DMS153 (cell line): ENCODE measurements around the gene ADGRF1.
"Not testable (repeated sequence)": the region's sequence is repeated elsewhere in the genome, so short reads cannot be mapped to it uniquely, and the experiment has no call there.

Experiments used
- DNase-seq: peaks from one replicate; lab custom pipeline; 2025; lab: John Stamatoyannopoulos, UW

Gene ADGRF1

GRCh38 chr6:47042275-47042791 is at the start of gene ADGRF1:
Gene ADGRF1 (minus strand): TSS chr6:47042332. CDS start chr6:47029061, 13,271 bp downstream.
- DNase-seq: no peak

- no peak for DNase-seq
Observed at GRCh38 chr6:47090881-47091280, 48.7 kb upstream of the ADGRF1 start.

DNA sequence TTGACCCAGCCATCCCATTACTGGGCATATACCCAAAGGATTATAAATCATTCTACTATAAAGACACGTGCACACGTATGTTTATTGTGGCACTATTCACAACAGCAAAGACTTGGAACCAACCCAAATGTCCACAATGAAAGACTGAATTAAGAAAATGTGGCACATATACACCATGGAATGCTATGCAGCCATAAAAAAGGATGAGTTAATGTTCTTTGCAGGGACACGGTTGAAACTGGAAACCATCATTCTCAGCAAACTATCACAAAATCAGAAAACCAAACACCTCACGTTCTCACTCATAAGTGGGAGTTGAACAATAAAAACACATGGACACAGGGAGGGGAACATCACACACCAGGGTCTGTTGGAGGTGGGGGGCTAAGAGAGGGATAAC is 47.3 kb upstream of the ADGRF1 start:
- not testable (repeated sequence) for DNase-seq

DNA sequence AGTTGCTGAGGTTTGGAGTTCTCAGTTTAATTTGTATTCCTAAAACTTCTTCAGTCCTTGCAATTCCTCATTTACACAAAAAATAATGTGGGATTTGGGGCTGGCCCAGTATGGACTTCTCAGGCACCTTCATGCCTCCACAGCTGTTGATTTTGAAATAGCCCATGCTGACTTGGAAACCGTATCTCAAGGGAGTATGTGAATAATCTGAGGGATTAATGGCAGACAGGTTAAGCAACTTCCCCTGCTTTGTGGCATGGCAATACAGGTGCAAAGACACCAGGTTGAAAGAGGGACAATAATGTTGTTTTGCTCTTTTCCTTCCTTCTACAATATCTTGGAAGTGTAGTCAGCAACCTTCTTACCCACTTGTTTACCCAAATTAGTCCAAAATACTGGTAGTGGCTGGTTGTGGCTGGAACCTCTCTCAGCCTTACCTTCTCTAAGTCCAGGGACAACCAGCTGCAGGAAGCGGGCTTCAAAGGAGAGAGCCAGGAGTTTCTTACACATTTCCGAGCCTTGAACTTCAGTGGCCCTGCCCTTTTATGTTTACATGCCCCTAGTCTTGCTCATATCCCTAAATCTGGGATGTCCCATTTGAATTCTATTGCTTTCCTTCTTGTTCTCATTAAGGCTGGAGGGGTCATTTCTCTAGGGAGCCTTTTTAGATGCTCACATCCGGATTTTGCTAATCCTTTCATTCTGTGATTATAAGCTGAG is 44.1 kb upstream of the ADGRF1 start:
- no peak for DNase-seq

DNA sequence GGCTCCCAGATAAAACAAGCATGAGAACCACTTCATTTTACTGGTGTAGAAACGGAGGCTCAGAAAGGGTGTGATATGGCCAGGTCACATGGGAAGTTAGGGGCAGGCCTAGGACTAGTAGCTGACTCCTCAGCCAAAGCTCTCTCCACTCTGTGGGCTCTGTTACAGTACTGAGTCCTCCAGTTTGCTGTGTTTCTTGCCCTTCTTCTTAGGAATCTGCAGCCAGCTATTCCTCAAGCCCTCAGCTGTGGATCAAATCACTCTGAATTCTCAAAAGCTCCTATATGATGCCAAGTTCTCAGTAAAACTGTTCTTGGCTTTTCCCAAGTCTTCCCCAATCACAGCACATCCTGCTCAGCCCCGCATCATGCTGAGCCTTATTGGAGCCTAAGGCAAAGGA is 42.5 kb upstream of the ADGRF1 start:
- no peak for DNase-seq

DNA sequence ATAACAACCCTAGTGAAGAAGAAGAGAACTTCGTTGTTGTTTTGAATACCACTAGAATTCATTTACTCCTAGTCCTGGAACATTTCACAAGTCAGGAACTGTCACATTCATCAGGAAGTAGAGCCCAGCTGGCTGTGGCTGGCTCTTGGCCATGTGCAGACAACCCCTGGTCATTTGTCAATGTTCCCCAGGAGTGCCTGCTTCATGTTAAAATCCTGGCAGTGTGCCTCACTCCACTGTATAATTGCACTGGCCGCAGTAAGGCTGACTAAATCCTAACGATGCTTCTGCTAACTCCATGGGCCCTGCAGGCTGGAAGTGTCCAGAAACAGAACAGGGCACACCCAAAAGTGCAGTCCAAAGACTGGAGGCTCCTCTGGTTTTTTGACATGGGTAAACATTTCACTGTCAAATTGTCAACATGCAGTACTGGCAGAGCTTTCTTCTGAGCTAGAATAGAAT is 41.5 kb upstream of the ADGRF1 start:
- DNase-seq: peak; percentile 90

GRCh38 chr6:47080083-47080596 is 38.0 kb upstream of the ADGRF1 start:
- no peak for DNase-seq

GRCh38 chr6:47079638-47080037 is 37.5 kb upstream of the ADGRF1 start:
- no peak for DNase-seq

DNA sequence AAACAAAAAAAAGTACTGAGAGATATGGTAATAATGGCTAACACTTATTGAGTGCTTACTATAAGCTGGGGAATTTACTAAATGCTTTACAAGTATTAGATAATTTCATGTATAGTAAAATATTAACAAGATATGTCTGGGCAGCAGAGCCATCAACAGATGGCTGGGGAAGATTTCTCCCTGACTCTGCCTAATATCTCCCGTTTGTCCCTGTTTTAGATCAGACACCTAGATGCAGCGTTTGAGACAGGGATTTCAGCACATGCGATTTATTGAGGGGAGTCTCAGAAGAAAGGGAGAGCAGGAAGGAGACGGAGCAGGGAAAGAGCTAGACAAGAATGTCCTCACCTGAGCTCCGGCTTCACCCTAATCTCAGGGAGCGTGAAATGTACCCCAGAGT is 36.9 kb upstream of the ADGRF1 start:
- DNase-seq: no peak

DNA sequence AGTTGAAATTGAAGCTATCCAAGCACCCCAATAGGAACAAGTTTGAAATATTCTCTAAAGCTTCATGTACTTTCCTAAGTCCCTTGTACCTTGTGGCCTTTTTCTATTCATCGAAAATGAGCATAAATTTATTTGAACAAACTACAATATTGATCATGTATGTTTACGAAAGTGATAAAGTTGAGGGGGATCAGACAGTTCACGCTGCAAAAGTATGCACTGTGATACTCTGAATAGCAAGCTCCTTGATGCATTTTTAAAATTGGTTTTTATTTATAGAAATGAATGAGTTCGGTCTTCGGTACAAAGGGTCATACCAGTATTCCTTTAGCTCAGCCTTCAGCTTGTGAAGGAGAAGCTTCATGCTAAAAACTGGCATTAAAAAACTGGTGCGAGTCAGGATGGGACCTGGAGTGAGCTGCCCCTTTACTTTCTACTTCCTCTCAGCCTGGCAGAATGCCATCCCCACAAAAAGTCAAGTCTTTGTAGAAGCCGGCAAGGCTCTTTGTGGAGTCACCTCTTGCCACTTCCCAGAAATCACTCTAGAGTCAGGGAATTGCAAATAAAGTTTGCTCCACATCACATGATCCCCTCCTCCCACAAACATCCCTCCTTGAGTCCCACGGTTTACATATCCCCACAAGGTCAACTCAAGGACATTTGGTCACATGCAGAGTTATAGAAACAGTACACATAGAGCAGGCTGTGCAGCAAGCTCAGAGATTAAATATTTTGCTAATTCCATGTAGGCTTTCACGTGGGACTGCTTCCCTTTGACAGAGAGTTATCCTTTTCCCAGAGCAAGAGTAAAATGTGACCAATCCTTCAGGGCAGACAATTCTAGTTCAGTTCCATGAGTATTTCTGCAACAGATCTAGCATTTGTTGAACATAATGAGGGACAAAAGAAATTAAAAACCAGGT is 34.6 kb upstream of the ADGRF1 start:
- no peak for DNase-seq

DNA sequence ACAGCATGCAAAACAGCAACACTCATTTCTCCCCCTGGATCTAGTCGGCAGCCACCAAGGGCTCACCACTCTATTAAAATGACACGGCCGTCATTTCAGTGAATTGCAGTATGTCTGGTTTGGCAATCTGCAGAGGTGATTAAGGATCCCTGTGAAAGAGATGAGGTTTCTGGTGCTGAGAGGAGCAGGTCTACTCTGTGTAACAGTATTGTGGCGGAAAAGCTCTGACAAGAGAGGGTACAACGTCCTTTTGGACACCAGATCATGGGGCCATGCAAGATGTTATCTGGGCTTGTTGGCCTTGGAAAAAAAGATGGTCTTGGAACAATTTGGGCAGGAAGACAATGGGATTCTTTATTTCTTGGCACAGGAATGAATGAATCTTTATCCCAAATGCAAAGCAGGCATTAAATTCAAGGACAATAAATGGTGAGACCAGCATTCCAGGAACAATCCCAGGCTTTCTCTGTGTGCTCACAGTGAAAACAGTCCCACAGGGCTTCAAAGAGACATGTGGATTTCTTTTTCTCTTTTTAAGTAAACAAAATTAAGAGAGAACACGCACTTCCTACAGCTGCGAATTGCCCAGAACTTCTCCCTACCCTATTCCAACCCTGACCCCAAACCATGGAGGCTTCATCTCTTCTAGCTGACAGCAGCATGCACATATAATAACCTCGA is 33.7 kb upstream of the ADGRF1 start:
- no peak for DNase-seq

DNA sequence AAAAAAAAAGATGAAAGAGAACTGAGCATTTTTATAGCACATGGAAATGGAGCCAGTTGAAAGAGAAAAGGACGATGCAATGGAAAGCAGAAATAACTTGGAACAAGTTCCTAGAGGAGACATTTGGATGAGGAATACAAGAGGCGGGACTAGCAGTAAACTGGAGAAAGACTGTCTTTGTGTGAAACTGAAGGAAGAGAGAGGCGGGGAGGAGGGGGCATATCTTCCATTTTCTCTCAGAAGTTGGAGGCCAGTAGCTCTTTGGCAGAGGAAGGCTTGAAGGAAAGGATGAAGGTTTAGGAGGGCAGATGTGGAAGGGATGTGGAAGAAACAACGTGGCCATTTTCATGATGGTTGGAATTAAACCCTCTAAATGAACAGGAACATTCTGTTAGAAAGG is 33.0 kb upstream of the ADGRF1 start:
- no peak for DNase-seq

- DNase-seq: no peak
Observed at GRCh38 chr6:47073125-47074110, 31.3 kb upstream of the ADGRF1 start.

DNA sequence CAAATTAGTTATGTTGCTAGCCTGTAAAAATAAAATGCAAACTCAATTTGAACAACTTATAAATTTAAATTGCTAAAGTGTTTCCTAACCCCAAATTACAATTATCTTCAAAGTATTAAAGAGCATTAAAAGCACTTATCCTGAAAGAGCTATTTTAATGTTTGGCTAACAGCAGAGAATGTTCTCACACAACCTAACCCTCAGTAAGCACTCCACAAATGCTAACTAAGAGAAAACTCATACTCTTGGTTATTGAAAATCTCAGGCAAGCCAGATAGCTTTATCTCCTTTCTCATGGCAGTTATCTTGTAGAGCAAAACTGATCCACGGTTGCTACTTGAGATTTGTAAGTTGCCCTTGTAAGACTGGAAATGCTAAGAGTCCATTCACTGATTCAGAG is 30.5 kb upstream of the ADGRF1 start:
- DNase-seq: no peak

- no peak for DNase-seq
Observed at GRCh38 chr6:47071681-47072080, 29.5 kb upstream of the ADGRF1 start.

- DNase-seq: no peak
Observed at GRCh38 chr6:47070461-47070860, 28.3 kb upstream of the ADGRF1 start.

DNA sequence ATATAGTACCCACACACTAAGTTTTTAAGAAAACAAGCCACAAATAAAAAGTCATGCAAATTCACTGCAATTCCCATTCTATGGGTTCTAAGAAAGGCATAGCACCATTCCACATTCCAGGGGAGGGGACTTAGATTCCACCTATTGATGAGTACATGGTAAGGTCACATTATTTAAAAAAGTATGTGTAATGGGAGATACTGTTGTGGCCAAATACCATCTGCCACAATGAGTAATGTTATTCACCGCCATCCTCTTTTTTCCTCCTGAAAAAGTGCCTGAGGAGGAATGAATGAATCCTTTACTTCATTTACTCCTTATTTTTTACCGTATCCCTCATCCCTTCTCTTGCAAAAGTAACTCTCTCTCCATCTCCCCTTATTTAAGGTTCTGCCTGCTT is 27.0 kb upstream of the ADGRF1 start:
- no peak for DNase-seq

GRCh38 chr6:47066418-47066817 is 24.3 kb upstream of the ADGRF1 start:
- DNase-seq: no peak

DNA sequence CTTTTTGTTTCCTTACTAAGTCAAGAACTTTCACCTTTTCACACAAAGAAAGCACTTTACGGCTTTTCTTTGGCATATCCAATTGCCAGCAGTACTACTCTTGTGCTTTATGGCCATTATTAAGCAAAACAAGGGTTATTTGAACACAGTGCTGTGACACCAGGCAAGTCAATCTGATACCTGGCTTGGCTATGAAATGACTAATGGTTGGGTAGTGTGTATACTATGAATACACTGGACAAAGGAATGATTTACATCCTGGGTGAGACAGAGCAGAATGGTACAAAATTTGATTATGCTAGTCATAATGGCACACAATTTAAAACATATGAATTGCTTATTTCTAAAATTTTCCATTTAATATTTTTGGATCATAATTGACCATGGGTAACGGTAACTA is 22.1 kb upstream of the ADGRF1 start:
- DNase-seq: no peak

DNA sequence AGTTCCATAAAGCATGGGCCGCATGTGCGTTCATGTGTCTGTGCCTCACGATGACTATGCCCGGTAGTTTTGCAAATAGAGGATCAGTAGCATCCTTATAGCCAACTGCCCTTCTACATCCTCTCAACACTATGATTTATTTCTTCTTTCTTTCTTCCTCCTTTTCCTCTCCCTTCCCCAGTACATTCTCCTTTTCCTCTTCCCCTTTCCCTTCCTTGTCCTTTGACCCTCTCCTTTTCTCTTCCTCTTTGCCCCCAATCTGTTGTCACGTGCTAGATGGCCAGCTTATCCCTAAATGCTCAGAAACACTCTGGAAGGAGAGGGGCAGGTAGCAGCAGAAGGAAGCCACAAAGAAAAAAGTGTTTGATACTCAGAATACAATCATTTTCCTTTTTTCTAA is 20.2 kb upstream of the ADGRF1 start:
- DNase-seq: no peak
